SJSA1 (cell line): ENCODE measurements around the gene ARMC12. TPM values are rescaled to one million over a fixed set of nuclear protein-coding genes. Genes with fewer than 3 reads are reported as not detected.

Experiments used
- DNase-seq, 2 experiments: peaks; one replicate each; pipeline ENCODE4 v3.0.0-alpha.2; 2015 to 2020; ENCODE audit warnings: low spot score in 2 of 2, low read depth in 1 of 2
- H3K27ac ChIP-seq: fragments of 250-450 bp; sonication (Bioruptor Pico); 2 replicates; pipeline ENCODE4 v1.5.1; 2020; ENCODE audit warnings: mild to moderate bottlenecking, moderate library complexity
- H3K27me3 ChIP-seq: fragments of 250-450 bp; sonication (Bioruptor Pico); replicated peaks from 2 replicates; pipeline ENCODE4 v1.5.1; 2020; ENCODE audit warnings: mild to moderate bottlenecking, moderate library complexity
- H3K36me3 ChIP-seq: fragments of 250-450 bp; sonication (Bioruptor Pico); 2 replicates; pipeline ENCODE4 v1.5.1; 2020; ENCODE audit warnings: mild to moderate bottlenecking
- H3K4me1 ChIP-seq: fragments of 250-450 bp; sonication (Bioruptor Pico); replicated peaks from 2 replicates; pipeline ENCODE4 v1.6.1; 2021; ENCODE audit warnings: mild to moderate bottlenecking
- H3K4me3 ChIP-seq: fragments of 250-450 bp; sonication (Bioruptor Pico); 2 replicates; pipeline ENCODE4 v1.5.1; 2020; ENCODE audit warnings: mild to moderate bottlenecking
- H3K9me3 ChIP-seq: fragments of 250-450 bp; sonication (Bioruptor Pico); replicated peaks from 2 replicates; pipeline ENCODE4 v1.5.1; 2020; ENCODE audit warnings: mild to moderate bottlenecking
- total RNA-seq: library from RNA; depleted of rRNA; stranded (reverse); fragments of >200 nt; shearing (Covaris generic); gene quantifications from 2 replicates; pipeline ENCODE4 v1.2.3, GENCODE V29; 2014

Gene ARMC12
- total RNA-seq, 1 experiment from 2014 or later = not detected

- Histone ChIP-seq H3K27ac (no peak overlapping the region), H3K4me1 (no peaks in the 10 kb centered on the region), H3K4me3 (no peak overlapping the region), H3K27me3 (peaks cover 17% of the 10 kb centered on the region), H3K36me3 (no peaks in the 10 kb centered on the region), H3K9me3 (no peaks in the 10 kb centered on the region)
- DNase-seq = no peak
These were observed 45.6 kb downstream of the ARMC12 start for GRCh38 chr6:35782424-35782823.

DNA sequence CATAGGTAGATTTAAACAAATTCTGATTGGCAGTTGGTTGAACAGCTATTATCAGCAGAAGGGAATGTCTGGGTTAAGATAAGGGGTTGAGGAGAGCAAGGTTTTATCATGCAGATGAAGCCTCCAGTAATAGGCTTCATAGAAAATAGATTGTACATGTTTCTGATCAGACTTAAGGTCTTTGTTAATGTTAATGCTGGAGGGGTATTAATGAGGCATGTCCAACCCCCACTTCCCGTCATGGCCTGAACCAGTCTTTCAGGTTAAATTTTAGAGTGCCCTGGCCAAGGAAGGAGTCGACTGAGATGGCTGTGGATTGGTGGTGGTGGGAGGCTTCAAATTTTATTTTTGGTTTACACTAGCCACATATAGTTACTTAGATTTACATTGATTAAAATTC, 47.4 kb downstream of the ARMC12 start:
- Histone ChIP-seq H3K4me3 (no peak overlapping the region), H3K4me1 (no peaks in the 10 kb centered on the region), H3K27ac (no peak overlapping the region), H3K9me3 (peaks cover 3% of the 10 kb centered on the region; the same call in 1 of the 2 replicates), H3K36me3 (no peaks in the 10 kb centered on the region), H3K27me3 (peaks cover 28% of the 10 kb centered on the region)
- DNase-seq = no peak

DNA sequence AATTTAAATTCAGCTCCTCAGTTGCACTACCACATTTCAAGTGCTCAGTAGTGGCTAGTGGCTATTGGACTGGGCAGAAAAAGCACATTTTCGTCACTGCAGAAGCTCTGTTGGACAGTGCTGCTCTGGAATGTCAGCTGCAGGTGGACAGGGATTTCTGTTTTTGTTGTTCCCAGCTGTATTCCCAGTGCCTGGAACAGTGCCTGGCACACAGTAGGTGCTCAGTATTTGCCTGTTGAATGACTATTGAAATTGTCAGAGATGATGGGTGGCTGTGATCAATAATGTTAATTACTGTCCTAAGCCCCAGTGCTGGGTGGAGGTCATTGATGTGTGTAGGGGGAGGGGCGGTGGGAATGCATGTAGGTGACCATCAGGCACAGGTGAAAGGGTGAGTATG, 49.4 kb downstream of the ARMC12 start:
- Histone ChIP-seq H3K4me1 (no peaks in the 10 kb centered on the region), H3K27ac (no peak overlapping the region), H3K9me3 (peaks cover 4% of the 10 kb centered on the region; the same call in 1 of the 2 replicates), H3K4me3 (no peak overlapping the region), H3K36me3 (no peaks in the 10 kb centered on the region), H3K27me3 (peaks cover 40% of the 10 kb centered on the region)
- no peak for DNase-seq

DNA sequence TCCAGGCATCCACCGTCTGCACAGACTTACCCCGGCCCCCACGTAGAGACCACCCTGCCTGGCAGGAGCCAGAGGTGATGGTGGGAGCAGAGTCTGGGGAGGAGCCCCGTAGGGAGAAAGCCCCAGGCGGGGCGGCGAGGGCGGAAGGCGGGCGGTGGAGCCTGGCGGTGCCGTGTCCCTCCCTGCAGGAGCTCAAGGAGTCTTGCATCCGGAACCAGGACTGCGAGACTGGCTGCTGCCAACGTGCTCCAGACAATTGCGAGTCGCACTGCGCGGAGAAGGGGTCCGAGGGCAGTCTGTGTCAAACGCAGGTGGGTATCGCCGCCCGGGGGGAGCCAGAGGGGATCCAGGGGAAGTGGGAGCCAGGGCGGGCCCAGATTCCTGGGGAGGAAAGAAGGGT, 50.0 kb downstream of the ARMC12 start:
- H3K27ac ChIP-seq = no peak overlapping the region
- H3K27me3 ChIP-seq = peaks cover 40% of the 10 kb centered on the region
- DNase-seq = no peak
- no peak overlapping the region for H3K4me3 ChIP-seq
- peaks cover 4% of the 10 kb centered on the region; the same call in 1 of the 2 replicates for H3K9me3 ChIP-seq
- no peaks in the 10 kb centered on the region for H3K4me1 ChIP-seq
- no peaks in the 10 kb centered on the region for H3K36me3 ChIP-seq

DNA sequence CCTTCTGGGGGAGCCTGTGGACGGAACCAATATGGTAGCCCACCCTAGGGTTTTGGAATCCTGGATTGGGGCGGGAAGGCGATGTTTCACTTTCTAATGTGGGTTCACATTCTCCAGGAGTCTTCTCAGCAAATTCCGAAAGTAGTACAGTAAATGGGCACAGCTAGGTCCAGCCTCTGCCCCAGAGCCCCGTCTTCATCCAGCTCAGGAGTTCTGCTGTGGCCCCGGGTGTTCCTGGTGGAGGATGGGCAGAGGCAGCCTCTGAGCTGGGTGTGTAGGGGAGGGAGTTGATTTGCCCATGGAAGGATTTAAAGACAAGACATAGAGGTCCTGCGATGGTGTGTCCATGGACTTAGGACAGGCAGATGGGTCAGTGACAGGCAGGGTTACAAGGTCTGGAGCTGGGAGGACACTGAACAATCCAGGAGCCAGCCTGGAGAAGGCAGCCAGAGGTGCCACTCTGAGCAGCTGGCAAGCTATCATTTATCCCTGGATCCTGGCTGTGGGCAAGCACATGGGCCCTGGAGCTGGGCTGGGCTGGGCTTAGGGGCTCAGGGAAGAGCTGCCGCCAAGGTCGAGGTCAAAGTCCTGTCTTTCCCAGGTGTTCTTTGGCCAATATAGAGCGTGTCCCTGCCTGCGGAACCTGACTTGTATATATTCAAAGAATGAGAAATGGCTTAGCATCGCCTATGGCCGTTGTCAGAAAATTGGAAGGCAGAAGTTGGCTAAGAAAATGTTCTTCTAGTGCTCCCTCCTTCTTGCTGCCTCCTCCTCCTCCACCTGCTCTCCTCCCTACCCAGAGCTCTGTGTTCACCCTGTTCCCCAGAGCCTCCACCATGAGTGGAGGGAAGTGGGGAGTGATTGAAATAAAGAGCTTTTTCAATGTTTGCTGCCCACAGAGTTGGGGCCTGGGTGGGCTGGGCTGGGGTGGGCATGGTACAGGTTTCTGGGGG, 50.7 kb downstream of the ARMC12 start:
- H3K36me3 ChIP-seq = no peaks in the 10 kb centered on the region
- H3K9me3 ChIP-seq = peaks cover 4% of the 10 kb centered on the region; the same call in 1 of the 2 replicates
- H3K4me1 ChIP-seq = no peaks in the 10 kb centered on the region
- H3K27ac ChIP-seq = no peak overlapping the region
- DNase-seq = no peak
- peaks cover 40% of the 10 kb centered on the region for H3K27me3 ChIP-seq
- H3K4me3 ChIP-seq = no peak overlapping the region

DNA sequence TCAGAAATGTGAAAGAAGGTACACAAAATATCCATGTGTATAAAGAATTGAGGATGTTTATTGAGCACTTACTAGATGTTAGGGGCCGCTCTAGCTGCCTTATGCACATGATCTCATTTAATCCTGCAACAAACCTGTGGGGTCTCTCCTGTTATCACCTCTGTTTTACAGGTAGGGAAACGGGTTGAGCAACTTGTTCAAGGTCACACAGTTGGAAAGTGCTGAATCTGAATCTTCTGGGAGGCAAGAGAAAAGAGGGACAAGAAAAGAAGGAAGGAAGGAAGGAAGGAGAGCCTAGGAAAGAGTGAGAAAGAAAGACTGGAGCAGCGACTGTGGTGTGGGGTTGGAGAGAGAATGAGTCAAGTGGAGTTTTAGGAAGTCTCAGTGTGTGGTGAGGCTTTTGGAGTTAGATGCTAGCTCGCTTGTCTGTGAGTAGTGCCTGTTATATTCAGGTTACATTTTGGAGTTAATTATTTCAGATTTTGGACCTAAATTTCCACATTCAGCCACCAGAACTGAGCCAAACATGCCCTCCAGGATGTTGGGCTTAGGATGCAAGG, 51.7 kb downstream of the ARMC12 start:
- Histone ChIP-seq H3K27ac (no peak overlapping the region), H3K27me3 (peaks cover 41% of the 10 kb centered on the region), H3K4me3 (no peak overlapping the region), H3K4me1 (no peaks in the 10 kb centered on the region), H3K9me3 (peaks cover 4% of the 10 kb centered on the region; the same call in 1 of the 2 replicates), H3K36me3 (no peaks in the 10 kb centered on the region)
- DNase-seq = no peak

DNA sequence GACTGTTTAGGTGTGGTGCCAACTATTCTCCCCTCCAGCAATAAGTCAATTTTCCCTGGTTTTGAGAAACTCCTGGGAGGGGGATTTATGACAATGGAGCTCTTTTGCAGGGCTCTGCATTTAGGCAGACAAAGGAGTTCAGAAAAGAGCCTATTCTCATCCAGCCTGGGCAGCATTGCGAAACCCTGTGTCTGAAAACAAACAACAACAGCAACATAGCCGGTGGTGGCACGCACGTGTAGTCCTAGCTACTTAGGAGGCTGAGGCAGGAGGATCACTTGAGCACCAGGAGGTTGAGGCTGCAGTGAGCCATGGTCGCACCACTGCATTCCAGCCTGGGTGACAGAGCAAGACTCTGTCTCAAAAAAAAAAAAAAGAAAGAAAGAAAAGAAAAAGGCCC, 53.9 kb downstream of the ARMC12 start:
- Histone ChIP-seq H3K27me3 (peaks cover 43% of the 10 kb centered on the region), H3K27ac (no peak overlapping the region), H3K4me1 (no peaks in the 10 kb centered on the region), H3K4me3 (no peak overlapping the region), H3K36me3 (no peaks in the 10 kb centered on the region), H3K9me3 (peaks cover 4% of the 10 kb centered on the region; the same call in 1 of the 2 replicates)
- no peak for DNase-seq

DNA sequence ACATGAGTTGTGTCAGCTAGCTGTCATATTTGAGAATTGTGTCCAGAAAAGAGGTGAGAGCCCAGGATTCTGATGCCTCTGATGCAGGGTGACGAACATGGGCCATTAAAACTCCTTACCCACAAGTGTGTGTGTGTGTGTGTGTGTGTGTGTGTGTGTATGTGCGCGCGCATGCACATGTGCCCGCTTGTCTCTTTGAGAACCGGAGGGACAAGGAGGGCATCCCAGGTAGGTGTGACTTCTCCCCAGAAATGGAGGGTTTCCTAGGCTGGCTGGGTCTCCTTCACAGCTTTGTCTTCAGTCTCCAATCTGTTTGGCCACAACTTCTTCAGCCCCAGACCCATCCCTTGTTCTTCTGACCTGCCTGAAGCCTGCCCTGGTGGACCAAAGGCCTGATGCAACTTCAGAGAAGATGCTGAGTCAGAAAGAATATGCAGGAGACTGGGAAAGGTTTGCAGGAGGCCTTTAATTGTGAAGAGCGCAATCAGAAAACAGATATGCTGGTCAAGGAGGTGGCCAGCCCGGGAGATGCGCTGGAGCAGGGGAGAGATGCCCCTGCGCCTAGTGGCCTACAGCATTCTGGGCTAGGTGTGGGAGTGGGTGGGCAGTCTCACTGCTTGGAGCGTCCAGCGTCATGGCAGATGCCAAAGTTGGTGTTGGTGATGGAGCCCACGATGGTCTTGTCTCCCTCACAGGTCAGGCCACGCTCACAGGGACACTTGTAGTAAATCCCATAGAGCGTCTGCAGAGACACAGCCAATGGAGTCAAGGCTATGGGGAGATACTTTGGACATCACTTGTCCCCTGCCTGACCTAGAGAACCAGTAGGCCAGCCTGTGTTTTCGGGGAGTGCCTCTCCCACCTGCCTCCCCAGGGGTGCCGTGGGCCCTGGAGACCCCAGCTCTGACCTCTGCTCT, 58.0 kb downstream of the ARMC12 start:
- Histone ChIP-seq H3K36me3 (no peaks in the 10 kb centered on the region), H3K4me3 (no peak overlapping the region), H3K27ac (no peak overlapping the region), H3K4me1 (no peaks in the 10 kb centered on the region), H3K27me3 (peaks cover 11% of the 10 kb centered on the region), H3K9me3 (no peaks in the 10 kb centered on the region)
- DNase-seq = no peak

- Histone ChIP-seq H3K4me3 (no peak overlapping the region), H3K27me3 (peaks cover 5% of the 10 kb centered on the region; the same call in 1 of the 2 replicates), H3K27ac (no peak overlapping the region), H3K36me3 (no peaks in the 10 kb centered on the region), H3K9me3 (no peaks in the 10 kb centered on the region), H3K4me1 (no peaks in the 10 kb centered on the region)
- no peak for DNase-seq
These were observed 58.7 kb downstream of the ARMC12 start for GRCh38 chr6:35795453-35796071.

DNA sequence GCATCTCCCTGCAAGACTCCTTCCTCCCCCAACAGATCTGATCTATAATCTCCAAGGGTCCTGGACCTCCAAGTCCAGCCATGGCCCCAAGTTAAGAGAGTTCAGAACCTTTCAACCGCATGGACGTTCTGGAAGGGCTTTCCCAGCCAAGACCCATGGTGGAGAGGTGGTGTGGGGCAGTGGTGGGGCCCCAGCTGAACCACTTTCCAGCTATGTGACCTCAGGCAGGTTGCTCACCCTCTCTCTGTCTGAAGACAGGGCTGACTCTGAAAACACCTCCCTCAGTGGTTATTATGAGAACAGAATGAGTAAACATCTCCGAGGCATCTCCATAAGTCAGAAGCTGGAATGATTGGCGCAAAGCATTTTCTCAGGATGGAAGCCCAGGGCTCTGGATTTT, 59.4 kb downstream of the ARMC12 start:
- Histone ChIP-seq H3K36me3 (no peaks in the 10 kb centered on the region), H3K27me3 (peaks cover 4% of the 10 kb centered on the region; the same call in 1 of the 2 replicates), H3K9me3 (no peaks in the 10 kb centered on the region), H3K27ac (no peak overlapping the region), H3K4me1 (no peaks in the 10 kb centered on the region), H3K4me3 (no peak overlapping the region)
- DNase-seq = no peak

- Histone ChIP-seq H3K4me3 (no peak overlapping the region), H3K36me3 (no peaks in the 10 kb centered on the region)
- DNase-seq = no peak
These were observed 61.1 kb downstream of the ARMC12 start for GRCh38 chr6:35797837-35798526.

More at GRCh38 chr6:35797837-35798526, 61.1 kb downstream of the ARMC12 start:
- H3K4me1 ChIP-seq = no peaks in the 10 kb centered on the region
- H3K27me3 ChIP-seq = peaks cover 4% of the 10 kb centered on the region; the same call in 1 of the 2 replicates
- H3K27ac ChIP-seq = no peak overlapping the region
- no peaks in the 10 kb centered on the region for H3K9me3 ChIP-seq
